ENCODE results near the gene CCT6A.

GRCh38 chr7:56106108-56107073 is 54.8 kb downstream of the CCT6A start, which contains the start of gene CHCHD2:
- TF ChIP-seq, protein P1, sequence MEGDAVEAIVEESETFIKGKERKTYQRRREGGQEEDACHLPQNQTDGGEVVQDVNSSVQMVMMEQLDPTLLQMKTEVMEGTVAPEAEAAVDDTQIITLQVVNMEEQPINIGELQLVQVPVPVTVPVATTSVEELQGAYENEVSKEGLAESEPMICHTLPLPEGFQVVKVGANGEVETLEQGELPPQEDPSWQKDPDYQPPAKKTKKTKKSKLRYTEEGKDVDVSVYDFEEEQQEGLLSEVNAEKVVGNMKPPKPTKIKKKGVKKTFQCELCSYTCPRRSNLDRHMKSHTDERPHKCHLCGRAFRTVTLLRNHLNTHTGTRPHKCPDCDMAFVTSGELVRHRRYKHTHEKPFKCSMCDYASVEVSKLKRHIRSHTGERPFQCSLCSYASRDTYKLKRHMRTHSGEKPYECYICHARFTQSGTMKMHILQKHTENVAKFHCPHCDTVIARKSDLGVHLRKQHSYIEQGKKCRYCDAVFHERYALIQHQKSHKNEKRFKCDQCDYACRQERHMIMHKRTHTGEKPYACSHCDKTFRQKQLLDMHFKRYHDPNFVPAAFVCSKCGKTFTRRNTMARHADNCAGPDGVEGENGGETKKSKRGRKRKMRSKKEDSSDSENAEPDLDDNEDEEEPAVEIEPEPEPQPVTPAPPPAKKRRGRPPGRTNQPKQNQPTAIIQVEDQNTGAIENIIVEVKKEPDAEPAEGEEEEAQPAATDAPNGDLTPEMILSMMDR (IDR thresholded peaks at IDR 0.05; ENCODE audit: borderline replicate concordance, extremely low read depth, low read length, poor library complexity, severe bottlenecking): no peak
- no peak for TF ChIP-seq EZH2 (IDR thresholded peaks at IDR 0.05; ENCODE audit: borderline replicate concordance, low read depth, low read length, severe bottlenecking)

Data from DND-41 (cell line).